CD4-positive, alpha-beta memory T cell (primary cell): ENCODE data around the gene ZNF786. TPM values are rescaled to one million over a fixed set of nuclear protein-coding genes. Genes with fewer than 3 reads are reported as not detected.
"Not testable (repeated sequence)": the region's sequence is repeated elsewhere in the genome, so short reads cannot be mapped to it uniquely, and the experiment has no call there.

Experiments
- CTCF ChIA-PET: fragments of 350-600 bp; sonication (Branson Sonifier 250); formaldehyde crosslinking; loops from one replicate; lab custom pipeline; 2021; ENCODE audit warnings: inconsistent platforms; ENCODE audit not compliant: partially characterized antibody; lab: Charles Lee
- POLR2A ChIA-PET: fragments of 350-600 bp; sonication (Branson Sonifier 250); formaldehyde crosslinking; loops from one replicate; lab custom pipeline; 2021; ENCODE audit not compliant: partially characterized antibody; lab: Charles Lee
- DNase-seq, 5 donors: peaks; one replicate each; pipeline versions ENCODE4 v3.0.0 to v3.0.0-alpha.2; 2020 to 2022; ENCODE audit warnings: mixed read lengths in 1 of 5
- H3K27ac ChIP-seq: one replicate; pipeline ENCODE4 v1.7.0; 2013; ENCODE audit warnings: low read depth, low read length
- H3K27me3 ChIP-seq: 2 replicates; pipeline ENCODE4 v1.7.0; 2013; ENCODE audit warnings: mild to moderate bottlenecking, low read length, moderate library complexity; ENCODE audit not compliant: insufficient read depth
- H3K36me3 ChIP-seq: 2 replicates; pipeline ENCODE4 v1.7.0; 2013; ENCODE audit warnings: mild to moderate bottlenecking, low read length, moderate library complexity; ENCODE audit not compliant: insufficient read depth
- H3K4me1 ChIP-seq: 2 replicates; pipeline ENCODE4 v1.7.0; 2013; ENCODE audit warnings: mild to moderate bottlenecking, low read length, moderate library complexity; ENCODE audit not compliant: insufficient read depth
- H3K4me3 ChIP-seq, 2 donors: one replicate each; pipeline ENCODE4 v1.7.0; 2013; ENCODE audit warnings: low read length in 2 of 2, mild to moderate bottlenecking in 1 of 2
- H3K9me3 ChIP-seq, 2 donors: one replicate each; pipeline ENCODE4 v1.7.0; 2013; ENCODE audit warnings: low read length in 2 of 2, control low read depth in 1 of 2; ENCODE audit not compliant: control insufficient read depth in 1 of 2
- H3K27ac Mint-ChIP-seq, 7 donors: one replicate each; pipeline ENCODE4 v1.8.0; 2020 to 2021; ENCODE audit warnings: mixed read lengths in 7 of 7, mild to moderate bottlenecking in 6 of 7, inconsistent platforms in 3 of 7, moderate library complexity in 3 of 7
- H3K27me3 Mint-ChIP-seq, 2 donors: one replicate each; pipeline ENCODE4 v1.8.0; 2020 to 2021; ENCODE audit warnings: mixed read lengths in 2 of 2
- H3K36me3 Mint-ChIP-seq, 2 donors: one replicate each; pipeline ENCODE4 v1.8.0; 2020 to 2021; ENCODE audit warnings: mixed read lengths in 2 of 2, inconsistent platforms in 1 of 2, mild to moderate bottlenecking in 1 of 2
- H3K4me1 Mint-ChIP-seq, 4 donors: one replicate each; pipeline ENCODE4 v1.8.0; 2020 to 2021; ENCODE audit warnings: mixed read lengths in 4 of 4, mild to moderate bottlenecking in 1 of 4
- H3K4me3 Mint-ChIP-seq, 8 donors: one replicate each; pipeline ENCODE4 v1.8.0; 2020 to 2021; ENCODE audit warnings: mixed read lengths in 8 of 8, mild to moderate bottlenecking in 7 of 8, moderate library complexity in 6 of 8, inconsistent platforms in 3 of 8
- H3K9me3 Mint-ChIP-seq, 8 donors: one replicate each; pipeline ENCODE4 v1.8.0; 2020 to 2021; ENCODE audit warnings: mixed read lengths in 8 of 8, mild to moderate bottlenecking in 5 of 8, inconsistent platforms in 3 of 8, moderate library complexity in 1 of 8
- intact Hi-C: fragments of 100-400 bp; cut with micrococcal nuclease; formaldehyde crosslinking; loops from one replicate; pipeline ENCODE4 v1.15.1; 2023
- polyA plus RNA-seq, 2 donors: library from polyadenylated mRNA; unstranded; fragments of 300-500 nt; fragmentation: Illumina TruSeq; gene quantifications; one replicate each; pipeline ENCODE4 v1.2.3, GENCODE V29; 2021
- total RNA-seq, 2 experiments: library from RNA; stranded (reverse); gene quantifications; one replicate each; pipeline ENCODE4 v1.2.3, GENCODE V29; 2021

Gene ZNF786
- total and polyA plus RNA-seq, 4 experiments from 2014 or later = 2.3 to 18.8 (median 16.3) TPM

DNA sequence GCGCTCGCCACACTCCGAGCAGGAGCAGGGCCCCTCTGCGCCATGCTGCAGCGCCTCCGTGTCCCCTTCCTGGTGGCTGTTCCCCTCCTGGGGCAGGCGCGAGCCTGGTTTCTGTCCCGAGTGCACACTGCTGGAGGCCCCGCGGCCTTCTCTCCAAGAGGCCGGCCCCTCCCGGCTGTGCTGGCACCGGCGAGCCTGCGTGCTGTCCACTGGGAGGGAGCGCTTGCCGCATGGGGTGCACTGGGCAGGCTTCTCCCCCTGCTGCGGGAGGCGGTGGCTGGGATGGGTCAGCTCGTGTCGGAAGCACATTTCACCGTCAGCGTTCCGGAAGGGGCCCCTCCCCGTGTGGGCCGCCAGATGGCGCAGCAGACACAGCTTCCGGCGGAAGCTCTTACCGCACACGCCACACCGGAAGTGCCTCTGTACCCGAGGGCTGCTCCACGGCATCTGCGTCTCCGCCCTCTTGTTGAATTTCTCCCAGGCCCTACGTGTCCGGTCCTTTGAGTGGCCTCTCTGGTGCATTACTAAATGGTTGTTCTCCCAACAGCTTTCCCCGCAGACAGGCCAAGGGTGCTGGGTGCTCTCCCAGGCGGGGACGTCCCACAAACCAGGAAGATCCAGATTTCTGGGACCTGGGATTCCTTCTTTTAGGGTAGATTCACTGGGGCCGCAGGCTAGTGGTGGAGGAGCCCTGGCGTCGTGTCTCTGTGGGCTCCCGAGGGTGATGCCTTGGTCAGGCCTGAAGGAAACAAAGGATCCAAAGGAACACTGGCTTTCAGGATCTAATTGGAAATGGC is 18.7 kb downstream of the ZNF786 start:
- Mint-ChIP-seq H3K27me3 (no peaks in the 10 kb centered on the region), H3K9me3 (peaks cover 0 to 1% (median 0%) of the 10 kb centered on the region in 8 donors), H3K4me1 (peaks cover 4 to 19% (median 6%) of the 10 kb centered on the region in 4 donors), H3K36me3 (peaks cover 14 to 33% of the 10 kb centered on the region in 2 donors), H3K4me3 (peak overlapping the region in 4 of 8 donors; percentile 8 to 55 (median 46)), H3K27ac (peak overlapping the region; percentile 36 to 83 (median 72))
- intact Hi-C loops = no loop called here
- ChIA-PET POLR2A (interaction anchor here (1.1 to 2.6 kb wide), 4 partner anchors 19 to 54 kb away, joined by 3 to 11 read pairs (median 4); partner anchors contain the start of genes PDIA4, ZNF425 and ZNF786), CTCF (interaction anchor here (1.0 to 5.6 kb wide), 9 partner anchors 10 to 109 kb away, joined by 3 to 24 read pairs (median 3); no protein-coding TSS in a partner anchor)
- peak overlapping the region; percentile 31 for H3K27ac ChIP-seq
- no peak overlapping the region for H3K4me3 ChIP-seq
- H3K4me1 ChIP-seq = peaks cover 4% of the 10 kb centered on the region
- H3K36me3 ChIP-seq = peaks cover 18% of the 10 kb centered on the region
- no peaks in the 10 kb centered on the region for H3K27me3 ChIP-seq
- H3K9me3 ChIP-seq = no peaks in the 10 kb centered on the region
- DNase-seq = peak in 4 of 5 donors; percentile 46 to 60 (median 55)

DNA sequence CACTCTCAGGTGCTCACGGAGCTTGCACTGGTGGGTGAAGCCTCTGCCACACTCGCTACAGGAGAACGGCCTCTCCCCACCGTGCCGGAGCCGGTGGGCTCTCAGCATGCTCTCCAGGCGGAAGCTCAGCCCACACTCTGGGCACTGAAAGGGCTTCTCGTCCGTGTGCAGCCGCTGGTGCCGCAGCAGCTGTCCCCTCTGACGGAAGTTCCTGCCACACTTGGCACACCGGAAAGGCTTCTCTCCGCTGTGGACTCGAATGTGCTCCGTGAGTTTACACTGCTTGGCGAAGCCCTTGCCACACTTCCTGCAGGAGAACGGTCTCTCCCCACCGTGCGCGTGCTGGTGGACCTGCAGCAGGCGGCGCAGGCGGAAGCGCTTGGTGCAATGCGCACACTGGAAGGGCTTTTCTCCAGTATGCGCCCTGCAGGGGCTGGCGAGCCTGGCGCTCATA is 19.3 kb downstream of the ZNF786 start:
- Mint-ChIP-seq H3K4me3 (peak overlapping the region in 2 of 8 donors; percentile 41 to 66), H3K4me1 (peaks cover 4 to 16% (median 6%) of the 10 kb centered on the region in 4 donors), H3K27ac (no peak overlapping the region), H3K27me3 (no peaks in the 10 kb centered on the region), H3K36me3 (peaks cover 10 to 30% of the 10 kb centered on the region in 2 donors), H3K9me3 (peaks cover 0 to 1% (median 0%) of the 10 kb centered on the region in 8 donors)
- H3K36me3 ChIP-seq = peaks cover 18% of the 10 kb centered on the region
- intact Hi-C loops = no loop called here
- ChIA-PET POLR2A (interaction anchor here (1.1 to 2.6 kb wide), 3 partner anchors 19 to 55 kb away, joined by 3 to 11 read pairs (median 5); partner anchors contain the start of genes PDIA4, ZNF425 and ZNF786), CTCF (interaction anchor here (1.0 to 5.6 kb wide), 4 partner anchors 12 to 66 kb away, joined by 3 to 24 read pairs (median 4); no protein-coding TSS in a partner anchor)
- no peak overlapping the region for H3K27ac ChIP-seq
- peaks cover 4% of the 10 kb centered on the region for H3K4me1 ChIP-seq
- no peaks in the 10 kb centered on the region for H3K27me3 ChIP-seq
- no peak for DNase-seq
- no peaks in the 10 kb centered on the region for H3K9me3 ChIP-seq
- H3K4me3 ChIP-seq = no peak overlapping the region

DNA sequence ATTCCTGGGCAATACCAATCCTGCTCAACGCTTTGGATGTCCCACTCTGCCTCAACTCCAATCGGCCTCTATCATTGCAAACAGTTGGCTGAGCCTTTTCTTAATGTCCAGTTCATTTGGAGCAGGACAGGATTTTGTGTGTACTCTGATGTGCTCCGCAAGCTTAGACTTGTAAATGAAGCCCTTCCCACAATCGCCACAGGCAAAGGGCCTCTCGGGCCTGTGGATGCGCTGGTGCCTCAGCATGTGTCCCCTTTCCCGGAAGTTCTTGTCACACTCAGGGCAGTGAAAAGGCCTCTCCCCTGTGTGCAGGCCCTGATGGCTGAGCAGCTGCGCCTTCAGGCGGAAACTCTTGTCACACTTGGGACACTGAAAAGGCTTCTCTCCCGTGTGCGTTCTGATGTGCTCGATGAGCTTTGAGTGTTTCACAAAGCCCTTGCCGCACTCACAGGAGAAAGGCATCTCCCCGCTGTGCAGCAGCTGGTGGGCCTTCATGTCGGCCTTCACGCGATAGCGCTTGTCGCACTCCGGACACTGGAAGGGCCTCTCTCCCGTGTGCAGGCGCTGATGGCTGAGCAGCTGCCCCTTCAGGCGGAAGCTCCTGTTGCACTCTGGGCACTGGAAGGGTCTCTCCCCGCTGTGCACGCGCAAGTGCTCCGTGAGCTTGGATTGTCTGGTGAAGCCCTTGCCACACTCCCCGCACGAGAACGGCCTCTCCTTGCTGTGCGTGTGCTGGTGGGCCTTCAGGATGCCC is 20.0 kb downstream of the ZNF786 start:
- peaks cover 5 to 16% (median 6%) of the 10 kb centered on the region in 4 donors for H3K4me1 Mint-ChIP-seq
- H3K36me3 ChIP-seq = peaks cover 18% of the 10 kb centered on the region

DNA sequence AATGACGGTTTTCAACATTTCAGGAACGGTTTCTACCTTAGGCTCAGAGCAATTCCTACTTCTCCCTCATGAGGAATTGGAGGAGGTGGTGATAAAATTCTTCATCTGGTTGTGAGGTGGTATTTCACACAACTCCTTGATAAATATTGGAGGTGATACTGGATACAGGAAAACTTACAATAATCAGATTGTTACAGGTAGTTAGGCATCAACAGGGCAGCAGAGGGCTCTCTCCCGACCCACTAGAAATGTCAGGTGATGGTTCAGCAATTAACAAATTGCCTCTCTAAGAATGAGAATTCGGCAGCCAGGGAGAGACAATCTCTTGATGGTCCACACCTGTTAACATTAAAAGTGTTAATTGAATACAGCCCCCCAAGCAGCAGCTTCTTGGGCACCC is 22.6 kb downstream of the ZNF786 start:
- intact Hi-C loops = loop anchor here (10.0 kb wide), 1 partner anchor 427 kb away; the partner anchor contains the start of gene ZNF746
- POLR2A ChIA-PET = interaction anchor here (0.5 kb wide), 1 partner anchor 8 kb away, joined by 5 read pairs; no protein-coding TSS in a partner anchor
- H3K27ac Mint-ChIP-seq = peak overlapping the region in 3 of 7 donors; percentile 25 to 71 (median 37)

More for the DNA sequence above, 20.0 kb downstream of the ZNF786 start:
- Mint-ChIP-seq H3K27me3 (no peaks in the 10 kb centered on the region), H3K36me3 (peaks cover 10 to 33% of the 10 kb centered on the region in 2 donors), H3K27ac (peak overlapping the region in 2 of 7 donors; percentile 10 to 29), H3K9me3 (peaks cover 0 to 1% (median 0%) of the 10 kb centered on the region in 8 donors), H3K4me3 (no peak overlapping the region)
- Histone ChIP-seq H3K4me3 (no peak overlapping the region), H3K4me1 (peaks cover 4% of the 10 kb centered on the region), H3K27me3 (no peaks in the 10 kb centered on the region), H3K9me3 (no peaks in the 10 kb centered on the region), H3K27ac (no peak overlapping the region)
- POLR2A ChIA-PET = interaction anchor here (2.1 to 2.6 kb wide), 2 partner anchors 20 to 56 kb away, joined by 5 to 11 read pairs; partner anchors contain the start of genes ZNF425 and ZNF786
- intact Hi-C loops = no loop called here
- no peak for DNase-seq
- CTCF ChIA-PET = interaction anchor here (0.7 to 5.6 kb wide), 3 partner anchors 9 to 65 kb away, joined by 3 to 24 read pairs (median 3); no protein-coding TSS in a partner anchor

DNA sequence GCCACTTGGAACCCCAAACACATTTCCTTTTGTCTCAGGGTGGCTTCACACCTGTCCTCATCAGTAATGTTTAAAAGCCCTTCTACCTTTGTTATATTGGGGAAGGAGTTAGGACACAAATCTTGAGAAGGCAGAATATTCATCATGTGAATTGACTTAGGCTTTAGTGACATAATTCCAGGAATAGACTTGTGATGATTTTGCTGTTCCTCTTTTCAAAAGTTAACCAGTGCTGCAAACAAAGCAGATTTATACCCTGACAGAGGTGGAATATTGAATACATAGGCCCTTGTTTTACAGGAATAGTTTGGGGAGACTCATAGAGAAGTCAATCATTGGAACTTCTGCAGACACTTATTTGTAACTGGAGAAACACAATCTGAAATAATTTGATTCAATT is 27.0 kb downstream of the ZNF786 start:
- Histone ChIP-seq H3K4me3 (no peak overlapping the region), H3K36me3 (no peaks in the 10 kb centered on the region), H3K4me1 (no peaks in the 10 kb centered on the region), H3K27me3 (no peaks in the 10 kb centered on the region), H3K27ac (no peak overlapping the region), H3K9me3 (no peaks in the 10 kb centered on the region)
- Mint-ChIP-seq H3K9me3 (no peaks in the 10 kb centered on the region), H3K27me3 (no peaks in the 10 kb centered on the region), H3K36me3 (peaks cover 4 to 7% of the 10 kb centered on the region in 2 donors), H3K4me1 (peaks cover 4 to 11% (median 9%) of the 10 kb centered on the region in 4 donors), H3K4me3 (peak overlapping the region in 3 of 8 donors; percentile 17 to 50 (median 44)), H3K27ac (peak overlapping the region in 1 of 7 donors; percentile 89)
- ChIA-PET POLR2A (no interaction called here), CTCF (interaction anchor here (6.2 kb wide), 1 partner anchor 58 kb away, joined by 145 read pairs; no protein-coding TSS in a partner anchor)
- intact Hi-C loops = loop anchor here (10.0 kb wide), 1 partner anchor 431 kb away; the partner anchor contains the start of gene ZNF746
- DNase-seq = no peak

More for the DNA sequence above, 22.6 kb downstream of the ZNF786 start:
- H3K4me1 ChIP-seq = peaks cover 4% of the 10 kb centered on the region
- H3K27me3 ChIP-seq = no peaks in the 10 kb centered on the region
- Mint-ChIP-seq H3K9me3 (peaks cover 0 to 1% (median 0%) of the 10 kb centered on the region in 8 donors), H3K4me3 (peak overlapping the region in 2 of 8 donors; percentile 7 to 59), H3K36me3 (peaks cover 10 to 22% of the 10 kb centered on the region in 2 donors), H3K4me1 (peaks cover 4 to 22% (median 9%) of the 10 kb centered on the region in 4 donors), H3K27me3 (no peaks in the 10 kb centered on the region)
- no peak overlapping the region for H3K4me3 ChIP-seq
- H3K27ac ChIP-seq = no peak overlapping the region
- DNase-seq = peak in 1 of 5 donors; percentile 6
- H3K9me3 ChIP-seq = no peaks in the 10 kb centered on the region
- peaks cover 18% of the 10 kb centered on the region for H3K36me3 ChIP-seq
- CTCF ChIA-PET = interaction anchor here (0.7 to 5.6 kb wide), 3 partner anchors 9 to 62 kb away, joined by 3 to 28 read pairs (median 24); no protein-coding TSS in a partner anchor

DNA sequence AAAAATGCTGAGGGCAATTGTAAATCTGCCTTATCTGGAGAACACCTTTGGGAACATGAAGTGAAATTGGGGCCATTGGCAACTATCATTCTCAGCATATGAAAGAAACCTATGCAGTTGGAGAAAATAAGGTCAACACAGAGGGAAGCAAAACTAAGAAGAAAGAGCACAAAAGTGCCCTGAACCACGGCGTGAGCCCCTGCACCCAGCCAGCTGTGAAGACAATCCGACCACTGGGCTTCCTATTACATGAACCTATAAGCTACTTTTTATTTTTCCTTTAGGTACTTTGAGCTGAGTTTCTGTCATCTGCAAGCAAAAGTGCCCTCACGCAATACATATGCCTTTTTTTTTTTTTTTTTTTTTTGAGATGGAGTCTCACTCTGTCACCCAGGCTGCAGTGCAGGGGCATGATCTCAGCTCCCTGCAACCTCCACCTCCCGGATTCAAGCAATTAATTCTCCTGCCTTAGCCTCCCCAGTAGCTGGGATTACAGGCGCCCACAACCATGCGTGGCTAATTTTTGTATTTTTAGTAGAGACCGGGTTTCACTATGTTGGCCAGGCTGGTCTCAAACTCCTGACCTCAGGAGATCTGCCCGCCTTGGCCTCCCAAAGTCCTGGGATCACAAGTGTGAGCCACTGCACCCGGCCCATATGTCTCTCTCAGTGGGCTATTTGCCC is 28.2 kb downstream of the ZNF786 start:
- peaks cover 0 to 11% (median 5%) of the 10 kb centered on the region in 4 donors for H3K4me1 Mint-ChIP-seq
- H3K27ac ChIP-seq, DNase-seq, H3K36me3 ChIP-seq, H3K4me1 ChIP-seq, H3K4me3 ChIP-seq, H3K27me3 Mint-ChIP-seq, POLR2A ChIA-PET, H3K27ac Mint-ChIP-seq, H3K36me3 Mint-ChIP-seq, H3K27me3 ChIP-seq, H3K4me3 Mint-ChIP-seq, H3K9me3 ChIP-seq, H3K9me3 Mint-ChIP-seq: not testable (repeated sequence)
- CTCF ChIA-PET = interaction anchor here (0.7 to 6.2 kb wide), 4 partner anchors 10 to 57 kb away, joined by 3 to 145 read pairs (median 3); no protein-coding TSS in a partner anchor
- intact Hi-C loops = loop anchor here (10.0 kb wide), 1 partner anchor 432 kb away; the partner anchor contains the start of gene ZNF746
